CD4-positive, alpha-beta T cell (primary cell): ENCODE results near the gene RBM33. TPM values are rescaled to one million over a fixed set of nuclear protein-coding genes. Genes with fewer than 3 reads are reported as not detected.
A peak's percentile ranks its signal among the peaks of the same experiment; 100 is the strongest.

Experiments used
- ATAC-seq: fragments of 200-7000 bp; cut with Tn5 transposase; one replicate; pipeline ENCODE4 v1.10.0; 2022; ENCODE audit warnings: mild to moderate bottlenecking; ENCODE audit not compliant: poor library complexity
- CTCF ChIA-PET: fragments of 350-600 bp; sonication (Branson Sonifier 250); formaldehyde crosslinking; loops from one replicate; lab custom pipeline; 2021; ENCODE audit warnings: antibody characterized with exemption, inconsistent platforms; lab: Charles Lee
- POLR2A ChIA-PET: fragments of 350-600 bp; sonication (Branson Sonifier 250); formaldehyde crosslinking; loops from one replicate; lab custom pipeline; 2021; ENCODE audit warnings: antibody characterized with exemption, inconsistent platforms; lab: Charles Lee
- DNase-seq, 14 experiments: peaks; one replicate each; pipeline ENCODE4 v3.0.0-alpha.2; 2013 to 2020; ENCODE audit warnings: mixed read lengths in 2 of 14
- H3K27ac ChIP-seq, 2 donors: one replicate each; pipeline versions ENCODE4 v1.5.1 to v1.7.0; 2013; ENCODE audit warnings: low read length in 2 of 2, low read depth in 1 of 2, mild to moderate bottlenecking in 1 of 2
- H3K27me3 ChIP-seq, 2 experiments: 1 replicate in 1 of 2; 2 replicates in 1 of 2; pipeline versions ENCODE4 v1.6.1 to v1.7.0; 2013; ENCODE audit warnings: low read length in 2 of 2, control low read depth in 1 of 2, mild to moderate bottlenecking in 1 of 2, moderate library complexity in 1 of 2; ENCODE audit not compliant: insufficient read depth in 2 of 2, control insufficient read depth in 1 of 2
- H3K36me3 ChIP-seq: one replicate; pipeline ENCODE4 v1.6.1; 2013; ENCODE audit warnings: low read length, control low read depth; ENCODE audit not compliant: insufficient read depth
- H3K4me1 ChIP-seq: one replicate; pipeline ENCODE4 v1.6.1; 2013; ENCODE audit warnings: low read length, control low read depth; ENCODE audit not compliant: insufficient read depth
- H3K4me3 ChIP-seq: one replicate; pipeline ENCODE4 v1.5.1; 2013; ENCODE audit warnings: mild to moderate bottlenecking, low read length, moderate library complexity
- H3K9me3 ChIP-seq, 2 experiments: 1 replicate in 1 of 2; 2 replicates in 1 of 2; pipeline versions ENCODE4 v1.6.1 to v1.7.0; 2013; ENCODE audit warnings: low read length in 2 of 2, mild to moderate bottlenecking in 2 of 2, control low read depth in 1 of 2, moderate library complexity in 1 of 2; ENCODE audit not compliant: control insufficient read depth in 1 of 2, insufficient read depth in 1 of 2
- H3K27ac Mint-ChIP-seq: one replicate; pipeline ENCODE4 v1.8.0; 2020; ENCODE audit warnings: mixed read lengths
- H3K27me3 Mint-ChIP-seq: one replicate; pipeline ENCODE4 v1.8.0; 2021; ENCODE audit warnings: mixed read lengths
- H3K36me3 Mint-ChIP-seq: one replicate; pipeline ENCODE4 v1.8.0; 2021; ENCODE audit warnings: low read depth, mixed read lengths
- H3K4me1 Mint-ChIP-seq: one replicate; pipeline ENCODE4 v1.8.0; 2021; ENCODE audit warnings: low read depth, mixed read lengths
- H3K4me3 Mint-ChIP-seq: one replicate; pipeline ENCODE4 v1.8.0; 2020; ENCODE audit warnings: mild to moderate bottlenecking, mixed read lengths
- H3K9me3 Mint-ChIP-seq: one replicate; pipeline ENCODE4 v1.8.0; 2020; ENCODE audit warnings: mixed read lengths
- intact Hi-C, 2 experiments: fragments of 100-400 bp; cut with DNase I in 1 of 2; cut with micrococcal nuclease in 1 of 2; formaldehyde crosslinking; loops; one replicate each; pipeline versions ENCODE4 v1.15.1 to v1.9.0; 2023 to 2025; cut with DNase I, micrococcal nuclease
- total RNA-seq, 174 experiments: library from RNA in 2 of 174; stranded (reverse) in 2 of 174; gene quantifications; one replicate each; pipeline ENCODE4 v1.2.3 and lab custom pipeline; 2021 to 2026
- TF ChIP-seq, protein P1 (sequence below): fragments of 200-600 bp; IDR thresholded peaks from one replicate; pipeline ENCODE4 v1.8.0; 2022; ENCODE audit warnings: antibody characterized with exemption, mild to moderate bottlenecking

Gene RBM33
- total RNA-seq, 2 experiments from 2014 or later: 178 to 184 TPM

DNA sequence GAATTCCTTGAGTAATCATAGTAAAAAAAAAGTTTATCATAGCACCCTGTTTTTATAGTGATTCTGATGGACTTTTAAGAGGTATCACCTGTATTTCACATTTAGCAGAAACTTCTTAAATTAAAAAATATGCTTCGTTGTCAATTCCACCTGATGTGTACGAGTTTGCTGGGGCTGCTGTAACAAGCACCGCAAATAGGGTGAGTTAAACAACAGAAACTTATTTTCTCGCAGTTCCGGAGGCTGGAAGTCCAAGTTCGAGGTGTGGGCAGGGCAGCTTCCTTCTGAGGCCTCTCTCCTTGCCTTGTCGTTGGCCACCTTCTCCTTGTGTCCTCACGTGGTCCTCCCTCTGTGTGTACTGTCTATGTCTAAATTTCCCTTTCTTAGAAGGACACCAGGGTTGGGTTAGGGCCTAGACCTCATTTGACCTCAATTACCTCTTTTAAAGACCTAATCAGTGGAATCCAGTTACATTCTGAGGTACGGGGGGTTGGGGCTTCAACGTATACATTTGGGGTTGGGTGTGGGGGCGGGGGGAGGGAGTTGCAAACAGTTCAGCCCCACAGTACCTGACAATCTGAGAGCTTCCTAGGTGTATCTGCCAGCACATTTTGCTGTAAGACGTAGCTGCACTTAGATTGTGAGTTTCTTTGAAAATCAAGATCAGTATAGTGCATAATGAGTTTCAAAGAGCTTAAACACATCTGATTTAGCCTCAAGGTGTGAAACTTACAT is 72.7 kb downstream of the RBM33 start:
- no peak overlapping the region for H3K27ac Mint-ChIP-seq
- peaks cover 73% of the 10 kb centered on the region for H3K4me1 Mint-ChIP-seq
- Histone ChIP-seq H3K36me3 (peaks cover 63% of the 10 kb centered on the region), H3K9me3 (no peaks in the 10 kb centered on the region), H3K4me3 (no peak overlapping the region), H3K27me3 (no peaks in the 10 kb centered on the region), H3K27ac (no peak overlapping the region), H3K4me1 (peaks cover 8% of the 10 kb centered on the region)
- H3K4me3 Mint-ChIP-seq: no peak overlapping the region
- H3K27me3 Mint-ChIP-seq: no peaks in the 10 kb centered on the region
- H3K9me3 Mint-ChIP-seq: no peaks in the 10 kb centered on the region
- intact Hi-C loops: no loop called here
- peaks cover 51% of the 10 kb centered on the region for H3K36me3 Mint-ChIP-seq
- CTCF ChIA-PET: no interaction called here
- ATAC-seq (no peak), DNase-seq (no peak)
- TF ChIP-seq, protein P1, sequence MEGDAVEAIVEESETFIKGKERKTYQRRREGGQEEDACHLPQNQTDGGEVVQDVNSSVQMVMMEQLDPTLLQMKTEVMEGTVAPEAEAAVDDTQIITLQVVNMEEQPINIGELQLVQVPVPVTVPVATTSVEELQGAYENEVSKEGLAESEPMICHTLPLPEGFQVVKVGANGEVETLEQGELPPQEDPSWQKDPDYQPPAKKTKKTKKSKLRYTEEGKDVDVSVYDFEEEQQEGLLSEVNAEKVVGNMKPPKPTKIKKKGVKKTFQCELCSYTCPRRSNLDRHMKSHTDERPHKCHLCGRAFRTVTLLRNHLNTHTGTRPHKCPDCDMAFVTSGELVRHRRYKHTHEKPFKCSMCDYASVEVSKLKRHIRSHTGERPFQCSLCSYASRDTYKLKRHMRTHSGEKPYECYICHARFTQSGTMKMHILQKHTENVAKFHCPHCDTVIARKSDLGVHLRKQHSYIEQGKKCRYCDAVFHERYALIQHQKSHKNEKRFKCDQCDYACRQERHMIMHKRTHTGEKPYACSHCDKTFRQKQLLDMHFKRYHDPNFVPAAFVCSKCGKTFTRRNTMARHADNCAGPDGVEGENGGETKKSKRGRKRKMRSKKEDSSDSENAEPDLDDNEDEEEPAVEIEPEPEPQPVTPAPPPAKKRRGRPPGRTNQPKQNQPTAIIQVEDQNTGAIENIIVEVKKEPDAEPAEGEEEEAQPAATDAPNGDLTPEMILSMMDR: no peak
- POLR2A ChIA-PET: no interaction called here

DNA sequence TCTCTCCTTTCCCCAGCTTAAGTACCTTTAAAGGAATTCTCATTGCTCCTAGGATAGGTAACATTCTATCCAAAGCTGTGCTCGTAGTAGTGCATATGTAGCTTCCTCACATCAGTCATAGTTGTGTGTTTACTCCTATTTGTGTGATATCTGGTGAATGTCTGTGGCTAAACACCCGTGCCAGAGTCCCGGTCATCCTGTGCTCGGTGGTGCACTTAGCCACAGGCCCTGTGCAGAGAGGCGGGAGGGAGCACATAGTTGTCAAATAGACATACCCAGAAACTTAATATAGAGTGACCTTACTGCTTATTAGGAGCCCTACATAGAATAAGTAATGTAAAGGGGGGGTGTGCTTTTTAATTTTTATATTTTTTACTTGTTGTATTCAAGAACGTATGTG is 76.6 kb downstream of the RBM33 start:
- peaks cover 69% of the 10 kb centered on the region for H3K4me1 Mint-ChIP-seq
- Histone ChIP-seq H3K4me1 (peaks cover 2% of the 10 kb centered on the region), H3K27ac (no peak overlapping the region), H3K36me3 (peaks cover 33% of the 10 kb centered on the region), H3K27me3 (no peaks in the 10 kb centered on the region), H3K9me3 (no peaks in the 10 kb centered on the region), H3K4me3 (no peak overlapping the region)
- peaks cover 81% of the 10 kb centered on the region for H3K36me3 Mint-ChIP-seq
- H3K4me3 Mint-ChIP-seq: no peak overlapping the region
- no peak for ATAC-seq
- ChIA-PET POLR2A (no interaction called here), CTCF (no interaction called here)
- TF ChIP-seq, protein P1: no peak
- H3K27ac Mint-ChIP-seq: peak overlapping the region; percentile 53
- no peaks in the 10 kb centered on the region for H3K9me3 Mint-ChIP-seq
- intact Hi-C loops: no loop called here
- no peak for DNase-seq
- no peaks in the 10 kb centered on the region for H3K27me3 Mint-ChIP-seq

DNA sequence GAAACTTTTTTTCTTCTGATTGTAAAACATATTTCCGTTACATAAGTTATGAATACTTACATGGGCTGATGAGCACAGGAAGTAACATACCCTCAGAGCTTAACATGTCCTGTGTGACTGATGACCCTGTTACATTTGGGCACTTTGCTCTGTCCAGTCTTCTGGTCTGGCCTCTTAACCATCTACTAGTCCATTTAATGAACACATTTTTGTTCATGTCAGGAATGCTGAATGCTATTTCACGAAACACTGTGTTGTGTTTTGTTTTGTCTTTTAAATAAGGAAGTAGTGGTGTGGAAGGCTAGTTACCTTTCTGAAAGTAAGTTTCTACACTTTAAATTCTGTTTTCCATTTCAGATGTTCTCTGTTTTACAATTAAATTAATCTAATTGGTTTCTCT is 77.7 kb downstream of the RBM33 start:
- no peaks in the 10 kb centered on the region for H3K9me3 Mint-ChIP-seq
- POLR2A ChIA-PET: no interaction called here
- H3K36me3 Mint-ChIP-seq: peaks cover 82% of the 10 kb centered on the region
- Histone ChIP-seq H3K9me3 (no peaks in the 10 kb centered on the region), H3K4me1 (peaks cover 2% of the 10 kb centered on the region), H3K27ac (no peak overlapping the region), H3K27me3 (no peaks in the 10 kb centered on the region), H3K36me3 (peaks cover 36% of the 10 kb centered on the region), H3K4me3 (no peak overlapping the region)
- DNase-seq (no peak), ATAC-seq (no peak)
- H3K4me1 Mint-ChIP-seq: peaks cover 59% of the 10 kb centered on the region
- TF ChIP-seq, protein P1: no peak
- intact Hi-C loops: no loop called here
- H3K27ac Mint-ChIP-seq: peak overlapping the region; percentile 73
- H3K27me3 Mint-ChIP-seq: no peaks in the 10 kb centered on the region
- H3K4me3 Mint-ChIP-seq: no peak overlapping the region
- CTCF ChIA-PET: no interaction called here
